ENCODE data around the gene TNFAIP6.
"Not testable (repeated sequence)": the region's sequence is repeated elsewhere in the genome, so short reads cannot be mapped to it uniquely, and the experiment has no call there.

Gene TNFAIP6

DNA sequence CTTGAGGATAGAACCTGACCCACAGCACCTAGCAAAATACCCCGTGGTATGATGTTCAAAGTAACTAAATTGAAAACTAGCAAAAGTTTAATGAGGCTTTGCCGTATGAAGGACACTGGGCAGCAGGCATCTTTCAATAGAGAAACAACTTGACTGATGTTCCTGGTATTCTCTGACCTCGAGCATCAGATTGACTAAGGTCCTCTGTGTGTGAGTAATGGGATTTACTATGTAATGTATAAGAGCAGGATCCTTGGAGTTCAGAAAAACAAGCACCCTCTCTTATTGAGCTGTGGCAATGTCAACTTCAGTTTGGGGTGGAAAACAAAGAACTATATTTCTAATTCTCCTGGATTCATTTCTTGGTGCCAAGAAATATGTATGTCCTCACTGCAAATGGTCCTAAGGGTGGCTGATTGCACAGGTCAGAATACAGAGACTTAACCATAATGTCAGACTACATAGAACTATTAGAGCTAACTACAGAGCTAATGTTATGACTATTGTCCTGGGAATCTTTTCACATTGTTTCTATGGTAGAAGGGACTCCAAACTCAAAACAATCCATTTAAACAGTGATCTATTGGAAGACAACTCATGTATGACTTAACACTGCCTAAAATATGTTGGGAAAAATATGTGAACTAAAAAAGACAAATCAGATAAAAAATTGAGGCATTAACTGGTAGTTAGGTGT, 4.4 kb downstream of the TNFAIP6 start:
- DNase-seq = no peak

DNA sequence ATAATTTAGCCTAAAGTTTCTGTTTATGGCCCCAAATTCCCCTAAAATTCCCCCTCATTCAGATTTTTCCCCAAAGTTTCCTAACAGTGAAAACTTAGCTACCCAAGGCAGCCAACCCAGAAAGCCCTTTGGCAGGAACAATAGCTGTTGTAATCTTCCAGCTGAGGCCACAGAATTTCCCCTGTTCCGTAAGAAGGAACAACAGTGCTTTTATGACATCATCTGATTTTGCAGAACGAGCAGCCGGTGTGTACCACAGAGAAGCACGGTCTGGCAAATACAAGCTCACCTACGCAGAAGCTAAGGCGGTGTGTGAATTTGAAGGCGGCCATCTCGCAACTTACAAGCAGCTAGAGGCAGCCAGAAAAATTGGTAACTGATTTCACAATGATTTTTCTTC, 6.3 kb downstream of the TNFAIP6 start:
- DNase-seq = no peak

DNA sequence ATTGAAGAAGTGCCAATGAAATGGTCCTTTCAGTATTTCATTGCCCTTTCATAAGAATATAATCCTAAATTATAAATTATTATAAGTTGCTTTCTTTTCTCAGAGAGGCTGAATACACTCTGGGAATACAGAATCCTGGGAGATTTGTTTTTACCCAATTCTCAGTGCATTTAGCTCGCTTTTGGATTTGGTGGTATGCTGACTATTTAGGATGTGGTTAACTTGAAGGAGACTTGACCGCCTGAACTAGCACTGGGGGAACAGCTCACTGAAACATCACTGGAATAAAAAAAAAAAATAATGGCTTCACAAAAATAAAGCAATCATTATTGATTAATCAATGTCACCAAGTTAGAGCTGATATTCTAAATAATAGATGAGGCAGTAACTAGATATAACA, 10.2 kb downstream of the TNFAIP6 start:
- DNase-seq = no peak

DNA sequence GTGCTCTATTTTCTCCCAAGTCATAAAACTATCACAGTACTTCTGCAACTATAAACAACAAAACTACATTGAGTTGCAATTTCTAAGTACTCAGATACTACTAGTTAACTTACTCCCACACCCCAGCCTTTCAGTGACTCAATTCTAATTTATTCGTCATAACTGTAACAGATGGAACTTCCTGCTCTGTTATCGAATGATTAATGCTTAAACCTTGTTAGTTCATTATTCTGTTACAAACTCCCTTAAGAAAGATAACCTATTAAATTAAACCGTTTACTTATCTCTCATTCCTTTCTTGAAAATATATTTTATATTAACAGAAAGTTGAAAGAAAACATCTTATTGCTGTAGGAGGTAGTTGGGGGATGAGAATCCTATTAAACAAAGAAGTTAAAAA, 17.0 kb downstream of the TNFAIP6 start:
- DNase-seq = no peak

DNA sequence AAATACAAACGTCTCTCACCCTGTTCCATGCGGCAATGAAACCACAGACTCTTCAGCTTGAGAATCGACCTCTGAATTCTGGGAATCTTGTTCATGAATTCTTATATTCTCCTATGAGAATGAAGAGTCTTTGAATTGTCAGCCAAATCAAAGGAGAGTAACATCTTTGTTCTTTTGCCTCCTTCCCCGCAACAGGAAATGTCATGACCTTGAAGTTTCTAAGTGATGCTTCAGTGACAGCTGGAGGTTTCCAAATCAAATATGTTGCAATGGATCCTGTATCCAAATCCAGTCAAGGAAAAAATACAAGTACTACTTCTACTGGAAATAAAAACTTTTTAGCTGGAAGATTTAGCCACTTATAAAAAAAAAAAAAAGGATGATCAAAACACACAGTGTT, 21.8 kb downstream of the TNFAIP6 start:
- DNase-seq = no peak

DNA sequence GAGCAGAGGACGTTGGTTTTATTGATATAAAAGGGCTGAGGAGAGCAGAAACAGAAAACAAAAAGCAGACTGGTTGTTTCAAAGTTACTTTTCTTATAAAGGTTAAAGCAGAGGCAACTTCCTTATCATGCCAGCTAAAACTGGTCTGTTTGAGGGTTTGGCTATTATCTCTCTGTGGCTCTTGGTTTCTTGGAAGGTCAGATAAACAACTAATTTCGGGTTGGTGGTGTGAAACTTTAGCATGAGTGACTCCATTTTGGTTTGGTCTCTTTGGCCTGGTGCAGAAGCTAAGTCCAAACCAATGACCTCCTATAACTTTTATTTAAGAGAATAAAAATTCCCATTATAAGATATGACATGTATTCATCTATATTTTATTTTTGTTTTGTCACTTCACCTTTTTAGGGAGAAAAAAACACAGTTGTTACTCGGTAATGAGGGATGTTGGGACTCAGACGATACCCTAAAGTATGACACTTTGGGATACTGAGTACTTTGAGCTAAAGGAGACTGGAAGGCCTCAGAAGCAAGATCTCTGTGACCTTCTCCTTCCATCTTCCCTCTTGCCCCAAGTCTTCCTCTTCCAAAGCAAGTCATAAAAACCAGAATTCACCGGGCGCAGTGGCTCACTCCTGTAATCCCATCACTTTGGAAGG, 23.3 kb downstream of the TNFAIP6 start:
- DNase-seq = no peak

DNA sequence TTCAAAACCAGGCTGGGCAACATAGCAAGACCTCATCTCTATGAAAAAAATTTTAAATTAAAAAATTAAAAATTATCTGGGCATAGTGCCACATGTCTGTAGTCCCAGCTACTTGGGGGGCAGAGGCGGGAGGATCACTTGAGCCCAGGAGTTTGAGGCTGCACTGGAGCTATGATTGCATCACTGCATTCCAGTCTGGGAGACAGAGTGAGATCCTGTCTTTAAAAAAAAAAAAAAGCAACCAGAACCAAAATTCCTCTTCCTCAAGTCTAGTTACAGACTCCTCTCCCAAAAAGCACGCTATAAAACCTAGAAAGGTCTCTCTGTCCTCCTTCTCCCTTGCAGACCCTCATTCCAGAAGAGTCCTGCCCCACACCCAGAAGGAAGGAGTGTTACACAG, 23.9 kb downstream of the TNFAIP6 start:
- no peak for DNase-seq

DNA sequence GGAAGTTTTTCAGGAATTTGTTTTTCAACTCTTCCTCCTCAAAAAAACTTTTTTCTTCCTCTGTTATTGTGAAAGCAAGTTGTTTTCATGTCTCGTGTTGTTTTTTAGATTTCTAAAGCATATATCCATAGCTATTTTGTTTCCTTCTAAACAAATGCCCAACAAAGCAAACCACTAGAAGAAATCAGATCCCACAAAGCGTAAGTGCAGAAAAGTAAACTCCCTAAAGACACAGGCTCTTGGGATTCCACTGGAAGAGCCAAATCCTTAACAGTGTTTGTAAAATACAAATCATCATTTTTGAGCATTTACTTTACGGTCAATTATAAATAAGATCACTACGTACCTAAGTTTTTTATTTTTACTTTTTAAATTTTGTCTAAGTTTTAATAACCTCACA, 30.6 kb downstream of the TNFAIP6 start:
- DNase-seq = no peak

DNA sequence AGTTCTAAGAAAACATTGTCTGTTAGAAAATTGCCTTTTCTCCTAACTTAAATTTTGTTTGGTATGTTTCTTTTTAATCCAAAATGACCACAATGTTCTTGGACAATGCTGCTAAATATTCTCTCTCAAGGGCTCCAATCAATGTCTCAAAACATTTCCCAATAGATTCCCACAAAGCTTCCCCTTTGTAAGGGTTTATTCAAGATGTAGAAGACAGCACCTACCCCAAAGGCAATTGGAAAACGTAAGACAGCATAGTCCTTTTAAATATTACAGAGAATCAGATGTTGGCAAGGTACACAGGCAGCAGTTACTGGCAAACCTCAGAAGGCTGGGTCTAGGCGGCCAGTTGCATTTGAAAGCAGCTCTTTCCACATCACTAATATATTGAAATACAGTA, 34.0 kb downstream of the TNFAIP6 start:
- no peak for DNase-seq

DNA sequence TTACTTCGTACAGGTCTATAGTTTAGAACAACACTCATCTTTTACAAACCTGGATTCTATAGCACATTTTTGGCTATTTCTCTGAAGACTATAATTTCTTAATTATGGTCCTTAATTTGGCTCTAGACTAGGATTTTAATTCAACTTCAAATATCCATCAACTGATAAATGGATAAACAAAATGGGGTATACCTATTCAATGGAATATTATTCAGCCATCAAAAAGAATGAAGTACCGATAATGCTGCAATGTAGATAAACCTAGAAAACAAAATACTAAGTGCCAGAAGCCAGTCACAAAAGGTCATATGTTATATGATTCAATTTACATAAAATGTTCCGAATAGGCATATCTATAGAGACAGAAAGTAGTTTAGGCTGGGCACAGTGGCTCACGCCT, 37.1 kb downstream of the TNFAIP6 start:
- DNase-seq = no peak

DNA sequence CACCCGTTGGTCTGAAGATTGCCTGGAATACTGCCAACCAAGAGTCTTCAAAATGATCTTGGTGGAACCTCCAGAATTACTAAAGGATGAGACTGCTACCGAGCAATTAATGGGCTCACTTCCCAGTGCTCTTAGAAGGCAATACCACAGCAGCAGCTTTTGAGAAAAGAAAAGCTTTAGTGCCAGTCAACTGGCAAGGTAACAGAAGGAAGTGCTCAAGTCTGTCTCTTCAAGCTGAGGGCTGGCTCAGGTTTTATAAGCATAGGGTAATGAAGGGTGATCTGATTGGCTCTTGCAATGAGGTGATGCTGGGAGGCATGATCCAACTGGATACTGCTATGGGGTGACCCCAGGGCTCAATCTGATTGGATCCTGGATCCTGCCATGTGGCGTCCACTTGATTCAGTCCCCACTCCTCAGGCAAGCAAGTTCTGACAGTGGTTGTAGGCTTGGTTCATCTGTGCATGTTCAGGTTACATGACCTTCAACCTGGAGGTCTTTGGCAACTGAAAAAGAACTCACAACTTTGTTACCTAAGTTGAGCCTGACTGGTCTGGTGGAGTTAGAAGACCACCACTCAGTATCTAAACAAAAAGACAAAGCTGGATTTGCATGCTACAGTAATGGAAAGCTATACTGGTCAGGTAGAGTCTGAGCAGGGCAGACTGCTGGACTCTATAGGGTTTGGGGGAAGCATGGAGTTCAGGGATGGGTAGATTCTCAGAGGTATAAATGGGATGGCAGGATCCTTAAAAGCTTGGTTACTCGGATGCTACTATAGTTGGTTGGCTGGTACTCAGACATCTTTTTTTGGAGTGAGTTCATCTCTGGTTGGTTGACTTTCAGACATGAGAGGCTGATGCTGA, 38.4 kb downstream of the TNFAIP6 start:
- DNase-seq = no peak

DNA sequence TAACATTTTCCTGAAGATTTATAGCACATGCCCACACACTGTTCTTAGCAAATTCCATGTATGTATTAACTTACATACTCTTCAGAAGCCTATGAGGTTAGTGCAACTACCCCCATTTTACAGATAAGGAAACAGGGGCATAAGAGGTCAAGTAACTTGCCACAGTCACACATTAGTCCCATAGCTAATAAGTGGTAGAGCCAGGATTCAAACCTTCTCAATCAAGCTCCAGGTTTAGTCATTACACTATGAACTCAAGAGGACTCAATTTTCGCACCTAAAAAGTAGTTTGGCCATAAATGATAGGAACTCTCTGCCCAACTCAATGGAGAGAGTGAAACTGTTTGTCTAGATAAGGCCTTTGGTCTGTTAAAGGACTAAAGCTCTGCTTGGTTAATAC, 42.6 kb downstream of the TNFAIP6 start:
- DNase-seq = no peak

DNA sequence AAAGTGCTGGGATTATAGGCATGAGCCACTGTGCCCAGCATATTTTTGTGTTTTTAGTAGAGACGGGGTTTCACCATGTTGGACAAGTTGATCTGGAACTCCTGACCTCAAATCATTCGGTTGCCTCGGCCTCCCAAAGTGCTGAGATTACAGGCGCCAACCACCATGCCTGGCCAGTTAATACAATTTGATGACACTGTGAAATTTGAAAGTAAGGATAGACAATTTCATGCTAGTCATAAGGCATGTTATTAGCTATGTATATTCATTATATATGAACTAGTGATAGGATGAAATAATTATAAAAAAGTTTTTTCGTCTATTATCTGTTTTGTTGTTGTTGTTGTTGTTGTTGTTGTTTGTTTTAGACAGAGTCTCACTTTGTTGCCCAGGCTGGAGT, 43.8 kb downstream of the TNFAIP6 start:
- no peak for DNase-seq

DNA sequence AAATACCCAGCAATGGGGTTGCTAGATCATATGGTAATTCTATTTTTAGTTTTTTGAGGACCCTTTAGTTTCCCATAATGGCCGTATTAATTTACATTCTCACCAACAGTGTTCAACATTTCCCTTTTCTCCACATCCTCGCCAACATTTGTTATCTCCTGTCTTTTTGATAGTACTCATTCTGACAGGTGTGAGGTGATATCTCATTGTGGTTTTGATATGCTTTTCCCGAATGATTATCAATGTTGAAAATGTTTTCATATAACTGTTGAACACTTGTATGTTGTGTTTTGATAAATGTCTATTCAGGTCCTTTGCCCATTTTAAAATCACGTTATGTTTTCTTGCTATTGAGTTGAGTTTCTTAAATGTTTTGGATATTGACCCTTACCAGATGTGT, 46.5 kb downstream of the TNFAIP6 start:
- no peak for DNase-seq

DNA sequence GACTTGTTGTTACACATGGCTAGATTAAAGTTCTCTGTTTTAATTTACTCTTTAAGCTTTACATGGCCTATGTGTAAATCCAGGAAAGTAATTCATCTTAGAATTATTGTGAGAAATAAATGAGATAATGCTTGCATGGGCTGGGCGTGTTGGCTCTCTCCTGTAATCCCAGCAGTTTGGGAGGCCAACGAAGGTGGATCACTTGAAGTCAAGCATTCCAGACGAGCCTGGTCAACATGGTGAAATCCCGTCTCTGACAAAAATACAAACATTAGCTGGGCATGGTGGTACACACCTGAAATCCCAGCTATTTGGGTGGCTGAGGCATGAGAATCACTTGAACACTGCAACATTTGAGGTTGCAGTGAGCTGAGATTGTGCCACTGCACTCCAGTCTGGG, 48.0 kb downstream of the TNFAIP6 start:
- no peak for DNase-seq

DNA sequence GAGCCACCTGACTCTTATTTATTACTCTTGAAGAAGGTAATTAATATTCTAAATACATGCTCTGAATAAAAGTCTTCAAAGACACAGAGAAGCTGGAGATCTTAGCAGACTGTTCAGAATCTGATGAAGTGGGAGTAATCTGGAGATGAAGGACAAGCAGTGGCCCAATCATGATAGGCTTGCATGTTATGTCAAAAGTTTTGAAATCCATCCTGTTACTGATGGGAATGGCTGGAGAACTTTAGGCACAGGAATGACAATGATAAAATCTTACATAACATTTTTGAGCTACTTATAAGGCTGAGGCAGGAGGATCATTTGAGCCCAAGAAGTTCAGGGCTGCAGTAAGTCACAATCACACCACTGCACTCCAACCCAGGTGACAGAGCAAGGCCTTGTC, 49.9 kb downstream of the TNFAIP6 start:
- DNase-seq = no peak

DNA sequence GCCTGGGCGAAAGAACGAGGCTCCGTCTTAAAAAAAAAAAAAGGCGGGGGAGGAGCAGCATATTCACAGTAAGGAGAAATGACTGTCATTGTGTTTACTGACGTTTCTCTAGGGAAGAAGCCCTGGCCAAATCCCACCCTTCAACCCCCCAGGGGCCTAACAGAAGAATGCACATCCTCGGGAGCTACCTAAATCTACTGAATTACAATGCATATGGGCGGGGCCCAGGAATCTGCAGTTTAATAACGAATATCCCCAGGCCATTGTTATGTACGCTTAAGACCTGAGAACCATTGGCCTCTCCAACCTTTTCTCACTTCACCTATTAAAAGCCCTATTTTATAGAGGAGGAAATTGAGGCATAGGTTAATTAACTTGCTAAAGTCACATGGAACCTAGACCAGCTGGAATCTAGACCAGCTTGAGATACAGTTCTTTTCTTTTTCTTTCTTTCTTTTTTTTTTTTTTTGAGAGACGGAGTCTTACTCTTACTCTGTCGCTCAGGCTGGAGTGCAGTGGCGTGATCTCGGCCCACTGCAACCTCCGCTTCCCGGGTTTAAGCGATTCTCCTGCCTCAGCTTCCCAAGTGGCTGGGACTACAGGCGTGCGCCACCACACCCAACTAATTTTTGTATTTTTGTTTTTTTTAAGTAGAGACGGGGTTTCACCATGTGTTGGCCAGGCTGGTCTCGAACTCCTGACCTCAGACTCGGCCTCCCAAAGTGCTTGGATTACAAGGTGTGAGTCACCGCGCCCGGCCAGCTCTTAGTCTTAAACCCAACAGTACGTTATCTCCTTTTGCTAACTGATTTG, 51.6 kb downstream of the TNFAIP6 start:
- DNase-seq = no peak

DNA sequence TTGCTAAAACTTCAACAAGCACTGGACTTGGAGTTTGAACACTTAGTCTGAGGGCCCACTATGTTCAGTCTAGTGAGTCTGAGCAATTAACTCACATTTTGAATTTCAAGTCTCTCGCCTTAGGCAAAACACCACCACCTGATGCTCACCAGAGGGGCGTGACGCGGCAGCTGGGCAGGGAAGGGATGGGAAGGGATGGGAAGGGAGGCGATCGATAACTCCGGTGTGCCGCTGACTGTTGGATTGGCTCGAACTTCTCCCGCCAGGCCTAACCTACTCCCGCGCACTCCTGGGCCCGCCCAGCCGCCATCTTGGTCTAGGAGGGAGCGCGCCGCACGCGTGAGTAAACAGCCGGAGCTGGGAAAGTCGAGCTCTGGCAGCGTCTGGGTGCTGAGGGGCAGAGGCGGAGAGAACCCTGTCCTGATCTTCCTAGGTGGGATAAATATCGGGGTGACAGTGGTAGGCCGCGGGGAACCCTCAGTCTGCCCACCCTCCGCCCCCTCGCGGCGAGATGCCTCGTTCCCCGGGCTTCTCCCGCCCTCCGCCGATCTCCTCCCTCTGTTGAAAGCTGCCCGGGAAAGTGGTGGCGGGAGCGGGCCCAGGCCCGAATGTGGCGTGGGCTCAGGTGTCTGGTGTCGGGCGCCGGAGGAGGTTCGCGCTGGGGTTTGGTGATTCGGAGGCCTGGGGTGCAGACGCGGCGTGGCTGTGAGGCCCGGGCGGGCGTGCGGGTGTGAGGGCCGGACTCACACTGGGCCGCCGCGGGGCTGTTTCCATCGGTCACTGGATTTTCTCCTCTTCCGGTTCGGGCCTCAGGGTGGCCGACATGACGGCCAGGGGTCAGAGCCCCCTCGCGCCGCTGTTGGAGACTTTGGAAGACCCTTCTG, 52.5 kb downstream of the TNFAIP6 start, which contains the start of gene RIF1:
Gene RIF1 (plus strand): TSS at position 302 of the 884 bp plus-strand sequence. CDS start 522 bp downstream, at position 824.
- peak; percentile 79 for DNase-seq

DNA sequence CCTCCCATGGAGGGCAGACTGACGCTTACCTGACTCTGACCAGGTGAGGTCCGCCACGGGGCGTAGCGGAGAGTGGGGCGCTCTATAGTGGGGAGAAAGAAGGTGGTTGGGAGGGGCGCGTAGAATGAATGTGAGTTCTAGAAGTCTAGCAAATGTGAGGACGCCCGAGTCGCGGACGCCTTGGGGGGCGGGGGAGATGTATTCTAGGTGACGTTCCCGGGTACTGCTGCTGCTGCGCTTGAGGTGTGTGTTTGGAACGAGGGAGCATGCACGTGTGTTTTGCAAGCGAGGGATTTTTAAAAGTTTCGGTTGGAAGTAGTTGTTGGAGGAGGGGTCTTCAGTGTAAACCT, 53.1 kb downstream of the TNFAIP6 start:
- no peak for DNase-seq

DNA sequence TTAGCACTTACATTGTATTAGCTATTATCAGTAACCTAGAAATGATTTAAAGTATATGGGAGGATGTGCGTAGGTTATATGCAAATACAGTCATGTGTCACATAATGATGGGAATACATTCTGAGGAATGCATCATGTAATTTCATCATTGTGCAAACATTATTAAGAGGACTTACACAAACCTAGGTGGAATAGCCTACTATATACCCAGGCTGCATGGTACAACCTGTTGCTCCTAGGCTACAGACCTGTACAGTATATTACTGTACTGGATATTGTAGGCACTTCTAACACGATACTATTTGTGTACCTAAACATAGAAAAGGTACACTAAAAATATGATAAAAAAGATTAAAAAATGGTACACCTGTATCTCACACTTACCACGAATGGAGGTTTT, 60.3 kb downstream of the TNFAIP6 start:
- DNase-seq = no peak

DNA sequence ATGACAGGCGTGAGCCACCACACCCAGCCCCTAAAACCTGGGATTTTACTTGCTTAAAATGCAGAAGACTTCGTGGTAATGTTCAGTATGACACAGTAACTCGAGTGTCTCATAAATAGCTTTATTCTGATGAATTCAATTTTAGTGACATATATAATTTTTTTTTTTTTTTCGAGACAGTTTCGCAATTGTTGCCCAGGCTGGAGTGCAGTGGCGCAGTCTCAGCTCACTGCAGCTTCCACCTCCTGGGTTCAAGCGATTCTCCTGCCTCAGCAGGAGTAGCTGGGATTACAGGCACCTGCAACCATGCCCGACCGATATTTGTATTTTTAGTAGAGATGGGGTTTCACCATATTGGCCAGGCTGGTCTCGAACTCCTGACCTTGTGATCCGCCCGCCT, 64.3 kb downstream of the TNFAIP6 start:
- DNase-seq = not testable (repeated sequence)

DNA sequence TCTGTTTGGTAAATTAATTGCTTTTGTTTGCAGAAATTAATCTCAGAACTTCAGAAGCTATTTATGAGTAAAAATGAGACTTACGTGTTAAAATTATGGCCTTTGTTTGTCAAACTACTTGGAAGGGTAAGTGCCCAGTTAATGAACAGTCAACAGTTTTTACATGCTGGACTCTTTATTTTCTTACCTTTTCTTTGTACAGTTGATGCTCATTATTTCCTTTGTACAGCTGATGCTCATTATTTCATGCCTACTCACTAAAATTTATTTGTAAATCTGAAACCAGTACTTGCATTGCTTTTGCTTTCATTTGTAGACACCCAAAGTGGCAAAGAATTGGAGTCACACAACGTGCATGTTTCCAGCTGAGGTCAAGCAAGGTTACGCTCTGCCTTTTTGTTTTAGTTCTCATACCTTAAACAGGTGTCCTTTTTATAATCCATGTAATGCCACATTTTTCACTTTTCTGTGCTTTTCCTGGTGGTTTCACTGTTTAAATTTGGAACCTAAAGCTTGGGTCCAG, 65.6 kb downstream of the TNFAIP6 start:
- DNase-seq = no peak
